ENCODE results near the gene RALB.
A peak's percentile ranks its signal among the peaks of the same experiment; 100 is the strongest.

Gene RALB

GRCh38 chr2:120240901-120241429, 11.7 kb upstream of the RALB start:
- TF ChIP-seq JUND (IDR thresholded peaks at IDR 0.05; ENCODE audit: low read depth) = no peak
- in situ Hi-C loops (cut with HindIII; ENCODE audit: low pct_unique_long_range_greater_than_20kb, low sequenced_read_pairs) = no loop called here
- DNase-seq (ENCODE audit: low read depth in 1 of 2, low spot score in 1 of 2) = no peak

GRCh38 chr2:120241684-120242083, 11.0 kb upstream of the RALB start:
- DNase-seq (ENCODE audit: low read depth in 1 of 2, low spot score in 1 of 2) = no peak

GRCh38 chr2:120243211-120243610, 9.4 kb upstream of the RALB start:
- in situ Hi-C loops (cut with HindIII; ENCODE audit: low pct_unique_long_range_greater_than_20kb, low sequenced_read_pairs) = no loop called here
- no peak for TF ChIP-seq JUND (IDR thresholded peaks at IDR 0.05; ENCODE audit: low read depth)
- no peak for DNase-seq (ENCODE audit: low read depth in 1 of 2, low spot score in 1 of 2)

More at GRCh38 chr2:120241684-120242083, 11.0 kb upstream of the RALB start:
- no peak for TF ChIP-seq JUND (IDR thresholded peaks at IDR 0.05; ENCODE audit: low read depth)
- in situ Hi-C loops (cut with HindIII; ENCODE audit: low pct_unique_long_range_greater_than_20kb, low sequenced_read_pairs) = no loop called here

- DNase-seq (ENCODE audit: low read depth in 1 of 2, low spot score in 1 of 2) = no peak
- in situ Hi-C loops (cut with HindIII; ENCODE audit: low pct_unique_long_range_greater_than_20kb, low sequenced_read_pairs) = no loop called here
- TF ChIP-seq JUND (IDR thresholded peaks at IDR 0.05; ENCODE audit: low read depth) = no peak
Measured at GRCh38 chr2:120243875-120244553, 8.6 kb upstream of the RALB start.

GRCh38 chr2:120244656-120245519, 7.8 kb upstream of the RALB start:
- no peak for TF ChIP-seq JUND (IDR thresholded peaks at IDR 0.05; ENCODE audit: low read depth)
- DNase-seq (ENCODE audit: low read depth in 1 of 2, low spot score in 1 of 2) = peak in 1 of 2 experiments; percentile 26
- in situ Hi-C loops (cut with HindIII; ENCODE audit: low pct_unique_long_range_greater_than_20kb, low sequenced_read_pairs) = no loop called here

GRCh38 chr2:120245520-120246332, 6.9 kb upstream of the RALB start:
- peak; percentile 59 to 76 for DNase-seq (ENCODE audit: low read depth in 1 of 2, low spot score in 1 of 2)
- no peak for TF ChIP-seq JUND (IDR thresholded peaks at IDR 0.05; ENCODE audit: low read depth)
- in situ Hi-C loops (cut with HindIII; ENCODE audit: low pct_unique_long_range_greater_than_20kb, low sequenced_read_pairs) = no loop called here

- DNase-seq (ENCODE audit: low read depth in 1 of 2, low spot score in 1 of 2) = no peak
- in situ Hi-C loops (cut with HindIII; ENCODE audit: low pct_unique_long_range_greater_than_20kb, low sequenced_read_pairs) = no loop called here
- no peak for TF ChIP-seq JUND (IDR thresholded peaks at IDR 0.05; ENCODE audit: low read depth)
Measured at GRCh38 chr2:120246546-120247300, 5.9 kb upstream of the RALB start.

GRCh38 chr2:120247851-120248250, 4.8 kb upstream of the RALB start:
- no peak for TF ChIP-seq JUND (IDR thresholded peaks at IDR 0.05; ENCODE audit: low read depth)

GRCh38 chr2:120250640-120251039, 2.0 kb upstream of the RALB start:
- in situ Hi-C loops (cut with HindIII; ENCODE audit: low pct_unique_long_range_greater_than_20kb, low sequenced_read_pairs) = no loop called here
- DNase-seq (ENCODE audit: low read depth in 1 of 2, low spot score in 1 of 2) = no peak
- no peak for TF ChIP-seq JUND (IDR thresholded peaks at IDR 0.05; ENCODE audit: low read depth)

More at GRCh38 chr2:120247851-120248250, 4.8 kb upstream of the RALB start:
- in situ Hi-C loops (cut with HindIII; ENCODE audit: low pct_unique_long_range_greater_than_20kb, low sequenced_read_pairs) = no loop called here
- no peak for DNase-seq (ENCODE audit: low read depth in 1 of 2, low spot score in 1 of 2)

GRCh38 chr2:120251078-120251477, 1.6 kb upstream of the RALB start:
- in situ Hi-C loops (cut with HindIII; ENCODE audit: low pct_unique_long_range_greater_than_20kb, low sequenced_read_pairs) = no loop called here
- no peak for TF ChIP-seq JUND (IDR thresholded peaks at IDR 0.05; ENCODE audit: low read depth)
- DNase-seq (ENCODE audit: low read depth in 1 of 2, low spot score in 1 of 2) = no peak

- TF ChIP-seq JUND (IDR thresholded peaks at IDR 0.05; ENCODE audit: low read depth) = no peak
- no peak for DNase-seq (ENCODE audit: low read depth in 1 of 2, low spot score in 1 of 2)
- in situ Hi-C loops (cut with HindIII; ENCODE audit: low pct_unique_long_range_greater_than_20kb, low sequenced_read_pairs) = no loop called here
Measured at GRCh38 chr2:120251880-120252224, 800 bp upstream of the RALB start.

All from T47D (cell line).